A549 (cell line): ENCODE data around the gene TRIO. TPM values are rescaled to one million over a fixed set of nuclear protein-coding genes. Genes with fewer than 3 reads are reported as not detected.

ENCODE experiments used
- ATAC-seq, 2 experiments: fragments of 200-7000 bp in 1 of 2; fragments of >200 bp in 1 of 2; cut with Nextera tagmentation in 1 of 2; cut with Tn5 transposase in 1 of 2; 3 replicates each; pipeline versions ENCODE4 v1.8.0 to v1.9.1; 2018 to 2020; ENCODE audit warnings: mild to moderate bottlenecking in 1 of 2, moderate library complexity in 1 of 2
- CTCF ChIA-PET: fragments of 300-600 bp; sonication (Branson Sonifier 250); formaldehyde crosslinking; extraction: SDS; loops from one replicate; lab custom pipeline; 2021; ENCODE audit warnings: antibody characterized with exemption, inconsistent platforms; lab: Yijun Ruan, JAX
- POLR2A ChIA-PET: fragments of 350-600 bp; formaldehyde crosslinking; extraction: SDS; loops from one replicate; lab custom pipeline; 2021; ENCODE audit warnings: antibody characterized with exemption, inconsistent platforms; lab: Yijun Ruan, JAX
- DNase-seq, 2 experiments: peaks; one replicate each; pipeline versions ENCODE4 v3.0.0 to v3.0.0-alpha.2; 2011 to 2016; ENCODE audit warnings: low read depth in 1 of 2, low spot score in 1 of 2
- FAIRE-seq: peaks from 2 replicates; lab custom pipeline; 2011; peaks lifted over from hg19 to GRCh38; lab: Jason Lieb, UNC
- H3K27ac ChIP-seq, 2 experiments: fragments of >200 bp; sonication (Bioruptor Twin); formaldehyde crosslinking; 3 replicates each; pipeline ENCODE4 v1.5.1; 2016 to 2017
- H3K4me1 ChIP-seq: fragments of >200 bp; sonication (Bioruptor Twin); formaldehyde crosslinking; 3 replicates; pipeline ENCODE4 v1.6.1; 2016
- H3K4me2 ChIP-seq: fragments of >200 bp; sonication (Bioruptor Twin); formaldehyde crosslinking; 3 replicates; pipeline ENCODE4 v1.6.1; 2016
- H3K4me3 ChIP-seq: fragments of >200 bp; sonication (Bioruptor Twin); formaldehyde crosslinking; 3 replicates; pipeline ENCODE4 v1.5.1; 2016
- H3K9me3 ChIP-seq: fragments of >200 bp; sonication (Bioruptor Twin); formaldehyde crosslinking; 3 replicates; pipeline ENCODE4 v1.6.1; 2016
- CBX2 ChIP-seq: fragments of 200-600 bp; sonication (generic); IDR thresholded peaks from 2 replicates; pipeline ENCODE4 v1.6.1; 2016; ENCODE audit warnings: low read depth, mild to moderate bottlenecking, borderline replicate concordance
- CHD4 ChIP-seq: fragments of 200-600 bp; sonication (generic); IDR thresholded peaks from 2 replicates; pipeline ENCODE4 v1.6.1; 2016; ENCODE audit warnings: antibody characterized with exemption, mild to moderate bottlenecking, borderline replicate concordance
- EHF ChIP-seq: fragments of 250-450 bp; sonication (Bioruptor Pico); IDR thresholded peaks from 2 replicates; pipeline ENCODE4 v1.5.0; 2020; ENCODE audit warnings: mild to moderate bottlenecking
- EP300 ChIP-seq, 2 experiments: fragments of >200 bp; sonication (Bioruptor Twin); formaldehyde crosslinking; IDR thresholded peaks; 2 replicates in 1 of 2; 3 replicates in 1 of 2; pipeline ENCODE4 v1.6.1; 2016 to 2017
- ESRRA ChIP-seq: fragments of 150-350 bp; IDR thresholded peaks from 2 replicates; pipeline ENCODE4 v1.6.1; 2014; ENCODE audit warnings: mild to moderate bottlenecking, low read length, borderline replicate concordance
- FOXS1 ChIP-seq: fragments of 250-450 bp; sonication (Bioruptor Pico); IDR thresholded peaks from 2 replicates; pipeline ENCODE4 v1.5.0; 2020; ENCODE audit warnings: mild to moderate bottlenecking, moderate library complexity
- GATA3 ChIP-seq: IDR thresholded peaks from 2 replicates; pipeline ENCODE4 v1.6.1; 2012; ENCODE audit warnings: borderline replicate concordance
- HDAC2 ChIP-seq: fragments of 200-600 bp; sonication (generic); IDR thresholded peaks from 2 replicates; pipeline ENCODE4 v1.6.1; 2016
- HOXB13 ChIP-seq: fragments of 250-450 bp; sonication (Bioruptor Pico); IDR thresholded peaks from 2 replicates; pipeline ENCODE4 v1.5.0; 2020; ENCODE audit warnings: low read depth, mild to moderate bottlenecking, moderate library complexity
- JUN ChIP-seq, 2 experiments: fragments of >200 bp; sonication (Bioruptor Twin); formaldehyde crosslinking; IDR thresholded peaks; 2 replicates in 1 of 2; 3 replicates in 1 of 2; pipeline ENCODE4 v1.6.1; 2016 to 2017
- KDM5A ChIP-seq: fragments of 200-600 bp; sonication (generic); IDR thresholded peaks from 2 replicates; pipeline ENCODE4 v1.6.1; 2016; ENCODE audit warnings: antibody characterized with exemption, mild to moderate bottlenecking
- MAFK ChIP-seq: fragments of 450-650 bp; IDR thresholded peaks from 2 replicates; pipeline ENCODE4 v1.6.1; 2014; ENCODE audit not compliant: partially characterized antibody
- MAZ ChIP-seq: fragments of 150-350 bp; IDR thresholded peaks from 2 replicates; pipeline ENCODE4 v1.6.1; 2014; ENCODE audit warnings: antibody characterized with exemption, low read depth, low read length, borderline replicate concordance
- NFE2L2 ChIP-seq: fragments of 150-350 bp; conservative IDR thresholded peaks from 2 replicates; pipeline ENCODE4 v1.6.1; 2014; ENCODE audit warnings: low read length
- NR3C1 ChIP-seq: fragments of >200 bp; sonication (Bioruptor Twin); formaldehyde crosslinking; IDR thresholded peaks from 3 replicates; pipeline ENCODE4 v1.6.1; 2017
- PHF8 ChIP-seq: fragments of 200-600 bp; sonication (generic); IDR thresholded peaks from 2 replicates; pipeline ENCODE4 v1.6.1; 2016; ENCODE audit warnings: low read depth, mild to moderate bottlenecking, antibody characterized with exemption, moderate library complexity, borderline replicate concordance
- RCOR1 ChIP-seq: fragments of 150-350 bp; IDR thresholded peaks from 2 replicates; pipeline ENCODE4 v1.6.1; 2014; ENCODE audit warnings: antibody characterized with exemption, low read length, low read depth
- TFCP2L1 ChIP-seq: fragments of 250-450 bp; sonication (Bioruptor Pico); IDR thresholded peaks from 2 replicates; pipeline ENCODE4 v1.5.0; 2021; ENCODE audit warnings: mild to moderate bottlenecking
- TP53 ChIP-seq: fragments of 250-450 bp; sonication (Bioruptor Pico); IDR thresholded peaks from 2 replicates; pipeline ENCODE4 v1.5.0; 2021; ENCODE audit warnings: mild to moderate bottlenecking, moderate library complexity
- ZC3H11A ChIP-seq: fragments of 450-650 bp; IDR thresholded peaks from 2 replicates; pipeline ENCODE4 v1.6.1; 2014; ENCODE audit warnings: antibody characterized with exemption, mild to moderate bottlenecking
- ZFP36 ChIP-seq: fragments of 450-650 bp; IDR thresholded peaks from 2 replicates; pipeline ENCODE4 v1.6.1; 2014; ENCODE audit warnings: borderline replicate concordance; ENCODE audit not compliant: partially characterized antibody
- WGBS: methylation state at CpG from one replicate; pipeline ENCODE4 v1.1.6; 2017; ENCODE audit errors: missing lambda C conversion rate; 5-methylcytosine and 5-hydroxymethylcytosine counted together
- polyA plus RNA-seq, 4 experiments: library from polyadenylated mRNA; depleted of rRNA in 3 of 4; stranded (reverse); fragments of >200 nt; fragmentation: RNase III in 1 of 4; extraction: RNeasy Plus Mini Kit Qiagen cat#74134 plus additional on column Dnase treatment in 1 of 4; gene quantifications; 2 replicates in 3 of 4; 3 replicates in 1 of 4; pipeline ENCODE4 v1.2.3, GENCODE V29; 2011 to 2017
- TF ChIP-seq, protein P1 (sequence below): fragments of 250-450 bp; sonication (Bioruptor Pico); IDR thresholded peaks from 2 replicates; pipeline ENCODE4 v1.5.0; 2020; ENCODE audit warnings: low read depth, mild to moderate bottlenecking, moderate library complexity
- TF ChIP-seq, protein P2 (sequence below): fragments of >200 bp; sonication (Bioruptor Twin); formaldehyde crosslinking; IDR thresholded peaks from 3 replicates; pipeline ENCODE4 v1.6.1; 2016
- TF ChIP-seq, protein P3 (sequence below): fragments of >200 bp; sonication (Bioruptor Twin); formaldehyde crosslinking; IDR thresholded peaks from 2 replicates; pipeline ENCODE4 v1.6.1; 2016

Gene TRIO
- polyA plus RNA-seq, 2 of the 4 experiments (the other 2 are of a cell fraction), result 47.5 to 79.0 TPM

DNA sequence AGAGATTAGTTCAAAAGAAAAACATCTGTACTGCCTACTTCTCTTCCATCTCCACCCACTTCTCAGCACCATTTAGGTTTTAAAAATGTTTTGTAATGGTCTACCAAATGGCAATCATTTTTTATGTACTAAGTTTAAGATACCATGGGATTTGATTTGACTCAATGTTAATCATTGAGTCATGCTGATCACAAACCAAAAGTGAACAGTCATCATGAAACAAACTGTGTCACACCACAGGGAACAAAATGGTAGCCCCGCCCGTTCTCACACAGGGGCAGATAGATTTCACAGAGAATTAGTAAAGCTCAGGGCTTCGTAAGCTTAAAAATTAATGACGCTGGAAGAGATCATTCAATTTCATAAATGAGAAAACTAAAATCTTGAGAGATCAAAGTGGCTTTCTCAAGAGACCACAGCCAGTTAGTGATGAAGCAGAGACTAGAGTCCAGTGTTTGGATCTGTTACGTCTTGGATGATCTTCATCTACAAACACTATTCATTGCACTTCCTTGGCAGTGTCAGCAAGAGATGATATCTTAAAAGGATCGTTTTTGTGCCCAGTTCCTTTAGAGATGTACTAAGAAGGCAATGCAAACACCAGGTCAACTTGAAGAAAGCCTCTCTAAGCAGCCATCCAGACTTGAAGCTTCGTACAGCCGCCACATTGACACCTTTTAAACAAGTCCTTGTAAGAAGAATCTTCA is 33.9 kb upstream of the TRIO start:
- FAIRE-seq (peak; percentile 70), ATAC-seq (peak in 1 of 2 experiments; percentile 14; a peak in 2 of 6 replicates), DNase-seq (peak in 1 of 2 experiments; percentile 33)
- Histone ChIP-seq H3K4me3 (no peak overlapping the region), H3K4me2 (peak overlapping the region; percentile 10), H3K9me3 (peaks cover 3% of the 10 kb centered on the region; the same call in 1 of the 3 replicates), H3K27ac (peak overlapping the region; percentile 34 to 63), H3K4me1 (peaks cover 36% of the 10 kb centered on the region)
- 71% methylated on average over 8 of the region's 8 CpGs for WGBS
- CTCF ChIA-PET, result interaction anchor here (0.6 to 3.5 kb wide), 34 partner anchors 11 to 247 kb away, joined by 3 to 36 read pairs (median 4); no protein-coding TSS in a partner anchor
- POLR2A ChIA-PET, result no interaction called here
- TF ChIP-seq MAFK (peak; percentile 72), FOXS1 (no peak), NFE2L2 (peak; percentile 60; the same call in 1 of the 2 replicates)

DNA sequence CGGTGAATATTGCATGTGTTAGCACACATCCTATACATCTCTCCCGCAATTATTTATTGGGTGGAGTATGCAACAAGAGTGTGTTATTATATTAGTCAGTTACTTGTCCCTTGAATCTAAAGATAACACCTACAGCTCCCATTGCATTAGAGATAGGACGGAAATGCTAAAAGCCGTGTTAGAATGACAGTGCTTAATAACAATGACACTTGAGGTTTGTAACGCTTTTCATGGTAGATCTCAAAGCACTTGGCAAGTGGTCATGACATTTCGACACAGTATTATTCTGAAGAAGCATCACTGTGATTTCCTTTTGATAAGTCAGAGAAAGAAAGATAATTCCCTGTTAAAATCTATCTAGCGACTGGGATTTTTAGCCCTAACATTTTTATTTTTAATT is 33.4 kb upstream of the TRIO start:
- POLR2A ChIA-PET, result no interaction called here
- WGBS, result 92% methylated on average over 7 of the region's 7 CpGs
- TF ChIP-seq HOXB13 (CRISPR knock-in tag) (no peak), ESRRA (no peak), KDM5A (no peak), HDAC2 (no peak), MAFK (no peak), MAZ (no peak), FOXS1 (no peak)
- TF ChIP-seq, protein P1, sequence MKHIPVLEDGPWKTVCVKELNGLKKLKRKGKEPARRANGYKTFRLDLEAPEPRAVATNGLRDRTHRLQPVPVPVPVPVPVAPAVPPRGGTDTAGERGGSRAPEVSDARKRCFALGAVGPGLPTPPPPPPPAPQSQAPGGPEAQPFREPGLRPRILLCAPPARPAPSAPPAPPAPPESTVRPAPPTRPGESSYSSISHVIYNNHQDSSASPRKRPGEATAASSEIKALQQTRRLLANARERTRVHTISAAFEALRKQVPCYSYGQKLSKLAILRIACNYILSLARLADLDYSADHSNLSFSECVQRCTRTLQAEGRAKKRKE (CRISPR knock-in tag), result no peak
- CTCF ChIA-PET, result interaction anchor here (0.9 to 3.5 kb wide), 14 partner anchors 11 to 246 kb away, joined by 3 to 36 read pairs (median 4); no protein-coding TSS in a partner anchor
- Histone ChIP-seq H3K27ac (peak overlapping the region; percentile 34 to 63; a peak in 5 of 6 replicates), H3K9me3 (peaks cover 3% of the 10 kb centered on the region; the same call in 1 of the 3 replicates), H3K4me2 (peak overlapping the region; percentile 10; the same call in 2 of the 3 replicates), H3K4me1 (peaks cover 36% of the 10 kb centered on the region), H3K4me3 (no peak overlapping the region)
- ATAC-seq, result no peak
- FAIRE-seq, result no peak
- peak in 1 of 2 experiments; percentile 12 for DNase-seq

DNA sequence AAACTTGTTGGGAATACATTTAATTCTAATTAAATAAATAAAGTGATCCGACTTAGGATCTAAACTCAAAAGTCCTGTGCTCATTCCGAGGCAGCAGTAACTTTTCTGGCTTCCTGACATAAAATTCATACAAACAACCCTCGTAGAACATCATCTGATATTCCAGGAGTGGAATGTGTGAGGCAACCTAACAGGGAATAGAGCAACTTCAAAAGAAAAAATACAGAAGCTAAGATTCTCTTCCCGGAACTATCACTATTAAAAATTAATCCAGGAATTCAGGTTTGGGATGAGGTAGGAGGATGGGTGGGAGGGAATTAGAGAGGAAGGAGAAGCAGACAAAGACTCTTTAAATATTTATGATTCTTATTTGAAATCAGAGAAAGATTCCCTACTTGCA is 32.9 kb upstream of the TRIO start:
- WGBS, result 59% methylated on average over 4 of the region's 4 CpGs
- peak in 1 of 2 experiments; percentile 17 for DNase-seq
- ChIA-PET CTCF (interaction anchor here (0.9 to 3.5 kb wide), 7 partner anchors 10 to 160 kb away, joined by 3 to 36 read pairs (median 11); no protein-coding TSS in a partner anchor), POLR2A (no interaction called here)
- Histone ChIP-seq H3K4me3 (no peak overlapping the region), H3K27ac (peak overlapping the region; percentile 11 to 63; a peak in 3 of 6 replicates), H3K4me1 (peaks cover 33% of the 10 kb centered on the region), H3K4me2 (peak overlapping the region; percentile 24; the same call in 2 of the 3 replicates), H3K9me3 (peaks cover 3% of the 10 kb centered on the region; the same call in 1 of the 3 replicates)
- FAIRE-seq, result no peak
- no peak for ATAC-seq
- TF ChIP-seq GATA3 (no peak), TP53 (CRISPR knock-in tag) (no peak), PHF8 (no peak), KDM5A (no peak), JUN (IDR thresholded peaks at IDR 0.05) (no peak), ZC3H11A (no peak), EHF (CRISPR knock-in tag) (no peak), RCOR1 (no peak), CHD4 (no peak), EP300 (IDR thresholded peaks at IDR 0.05) (no peak), HOXB13 (CRISPR knock-in tag) (no peak), ZFP36 (no peak), CBX2 (no peak), NR3C1 (no peak), TFCP2L1 (no peak)
- TF ChIP-seq, protein P2, sequence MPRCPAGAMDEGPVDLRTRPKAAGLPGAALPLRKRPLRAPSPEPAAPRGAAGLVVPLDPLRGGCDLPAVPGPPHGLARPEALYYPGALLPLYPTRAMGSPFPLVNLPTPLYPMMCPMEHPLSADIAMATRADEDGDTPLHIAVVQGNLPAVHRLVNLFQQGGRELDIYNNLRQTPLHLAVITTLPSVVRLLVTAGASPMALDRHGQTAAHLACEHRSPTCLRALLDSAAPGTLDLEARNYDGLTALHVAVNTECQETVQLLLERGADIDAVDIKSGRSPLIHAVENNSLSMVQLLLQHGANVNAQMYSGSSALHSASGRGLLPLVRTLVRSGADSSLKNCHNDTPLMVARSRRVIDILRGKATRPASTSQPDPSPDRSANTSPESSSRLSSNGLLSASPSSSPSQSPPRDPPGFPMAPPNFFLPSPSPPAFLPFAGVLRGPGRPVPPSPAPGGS, result no peak
- TF ChIP-seq, protein P3, sequence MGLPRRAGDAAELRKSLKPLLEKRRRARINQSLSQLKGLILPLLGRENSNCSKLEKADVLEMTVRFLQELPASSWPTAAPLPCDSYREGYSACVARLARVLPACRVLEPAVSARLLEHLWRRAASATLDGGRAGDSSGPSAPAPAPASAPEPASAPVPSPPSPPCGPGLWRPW, result no peak
- TF ChIP-seq, all 56 proteins: peak for 0
